WTC11 (cell line): ENCODE measurements around the gene FMNL3. TPM values are rescaled to one million over a fixed set of nuclear protein-coding genes. Genes with fewer than 3 reads are reported as not detected.

Experiments
- ATAC-seq: fragments of 200-7000 bp; cut with Tn5 transposase; 2 replicates; pipeline ENCODE4 v1.10.0; 2021; ENCODE audit warnings: mild to moderate bottlenecking, moderate library complexity
- CTCF ChIA-PET: fragments of 300-600 bp; sonication (Branson Sonifier 250); formaldehyde crosslinking; loops from one replicate; lab custom pipeline; 2021; ENCODE audit warnings: antibody characterized with exemption; lab: Charles Lee
- POLR2A ChIA-PET: fragments of 350-600 bp; sonication (Branson Sonifier 250); formaldehyde crosslinking; loops from one replicate; lab custom pipeline; 2021; ENCODE audit warnings: antibody characterized with exemption; lab: Charles Lee
- DNase-seq: peaks from one replicate; pipeline ENCODE4 v3.0.0; 2021; ENCODE audit warnings: low spot score
- H3K27ac Mint-ChIP-seq: 2 replicates; pipeline ENCODE4 v1.8.0; 2021; ENCODE audit warnings: mixed read lengths
- H3K27me3 Mint-ChIP-seq: 2 replicates; pipeline ENCODE4 v1.8.0; 2021; ENCODE audit warnings: low read depth, mild to moderate bottlenecking, moderate library complexity, mixed read lengths
- H3K36me3 Mint-ChIP-seq: 2 replicates; pipeline ENCODE4 v1.8.0; 2021; ENCODE audit warnings: mixed read lengths
- H3K4me1 Mint-ChIP-seq: 2 replicates; pipeline ENCODE4 v1.8.0; 2022; ENCODE audit warnings: mixed read lengths
- H3K4me3 Mint-ChIP-seq: 2 replicates; pipeline ENCODE4 v1.8.0; 2021; ENCODE audit warnings: mild to moderate bottlenecking, moderate library complexity, mixed read lengths
- H3K9me3 Mint-ChIP-seq: 2 replicates; pipeline ENCODE4 v1.8.0; 2021; ENCODE audit warnings: mixed read lengths
- ATF1 ChIP-seq: sonication (generic); formaldehyde crosslinking; IDR thresholded peaks from 2 replicates; pipeline ENCODE4 v1.8.1; 2023; ENCODE audit warnings: mild to moderate bottlenecking, moderate library complexity, missing genetic modification reagents
- CREB1 ChIP-seq: sonication (generic); formaldehyde crosslinking; IDR thresholded peaks from 2 replicates; pipeline ENCODE4 v1.8.0; 2023; ENCODE audit warnings: mild to moderate bottlenecking, missing genetic modification reagents
- EMX1 ChIP-seq: fragments of 250-450 bp; sonication (Bioruptor Pico); IDR thresholded peaks from 2 replicates; pipeline ENCODE4 v1.8.0; 2021; ENCODE audit warnings: mild to moderate bottlenecking
- FOXK1 ChIP-seq: sonication (generic); formaldehyde crosslinking; IDR thresholded peaks from 2 replicates; pipeline ENCODE4 v1.8.0; 2022; ENCODE audit warnings: mild to moderate bottlenecking, moderate library complexity, missing genetic modification reagents
- FOXP1 ChIP-seq: sonication (generic); formaldehyde crosslinking; IDR thresholded peaks from 2 replicates; pipeline ENCODE4 v1.8.0; 2022; ENCODE audit warnings: missing genetic modification reagents, mild to moderate bottlenecking, moderate library complexity, borderline replicate concordance
- MXD4 ChIP-seq: fragments of 250-450 bp; sonication (Bioruptor Pico); IDR thresholded peaks from 2 replicates; pipeline ENCODE4 v1.8.0; 2021; ENCODE audit warnings: mild to moderate bottlenecking, moderate library complexity, borderline replicate concordance
- NFATC4 ChIP-seq: fragments of 250-450 bp; sonication (Bioruptor Pico); IDR thresholded peaks from 2 replicates; pipeline ENCODE4 v1.9.0; 2021; ENCODE audit warnings: mild to moderate bottlenecking
- NR1H2 ChIP-seq: sonication (generic); formaldehyde crosslinking; IDR thresholded peaks from 2 replicates; pipeline ENCODE4 v1.9.0; 2021; ENCODE audit warnings: mild to moderate bottlenecking, moderate library complexity, missing genetic modification reagents
- RELA ChIP-seq: sonication (generic); formaldehyde crosslinking; IDR thresholded peaks from 2 replicates; pipeline ENCODE4 v1.8.1; 2022; ENCODE audit warnings: missing genetic modification reagents, mild to moderate bottlenecking, borderline replicate concordance
- RORB ChIP-seq: fragments of 250-450 bp; sonication (Bioruptor Pico); IDR thresholded peaks from 2 replicates; pipeline ENCODE4 v1.9.0; 2021; ENCODE audit warnings: mild to moderate bottlenecking
- SOX15 ChIP-seq: fragments of 250-450 bp; sonication (Bioruptor Pico); IDR thresholded peaks from 2 replicates; pipeline ENCODE4 v1.9.0; 2021; ENCODE audit warnings: mild to moderate bottlenecking
- TP53 ChIP-seq: sonication (generic); formaldehyde crosslinking; IDR thresholded peaks from 2 replicates; pipeline ENCODE4 v1.8.1; 2023; ENCODE audit warnings: mild to moderate bottlenecking, missing genetic modification reagents
- ZBTB21 ChIP-seq: sonication (generic); formaldehyde crosslinking; IDR thresholded peaks from 2 replicates; pipeline ENCODE4 v1.8.1; 2023; ENCODE audit warnings: mild to moderate bottlenecking, missing genetic modification reagents, borderline replicate concordance
- ZNF138 ChIP-seq: sonication (generic); formaldehyde crosslinking; conservative IDR thresholded peaks from 2 replicates; pipeline ENCODE4 v1.8.1; 2022; ENCODE audit warnings: mild to moderate bottlenecking, moderate library complexity, missing genetic modification reagents
- ZNF232 ChIP-seq: sonication (generic); formaldehyde crosslinking; IDR thresholded peaks from 2 replicates; pipeline ENCODE4 v1.8.0; 2022; ENCODE audit warnings: mild to moderate bottlenecking, missing genetic modification reagents
- total RNA-seq: library from RNA; stranded (reverse); gene quantifications from 3 replicates; pipeline ENCODE4 v1.2.3, GENCODE V29; 2021
- TF ChIP-seq, protein P1 (sequence below): sonication (generic); formaldehyde crosslinking; IDR thresholded peaks from 2 replicates; pipeline ENCODE4 v1.8.1; 2022; ENCODE audit warnings: low read depth, mild to moderate bottlenecking, moderate library complexity, missing genetic modification reagents, borderline replicate concordance
- TF ChIP-seq, protein P2 (sequence below): sonication (generic); formaldehyde crosslinking; IDR thresholded peaks from 2 replicates; pipeline ENCODE4 v1.8.1; 2023; ENCODE audit warnings: mild to moderate bottlenecking, missing genetic modification reagents
- TF ChIP-seq, protein P3 (sequence below): sonication (generic); formaldehyde crosslinking; IDR thresholded peaks from 2 replicates; pipeline ENCODE4 v1.8.0; 2023; ENCODE audit warnings: mild to moderate bottlenecking, missing genetic modification reagents
- TF ChIP-seq, protein P4 (sequence below): sonication (generic); formaldehyde crosslinking; IDR thresholded peaks from 2 replicates; pipeline ENCODE4 v1.8.1; 2023; ENCODE audit warnings: mild to moderate bottlenecking, moderate library complexity, missing genetic modification reagents
- TF ChIP-seq, protein P5 (sequence below): sonication (generic); formaldehyde crosslinking; IDR thresholded peaks from 2 replicates; pipeline ENCODE4 v1.8.1; 2022; ENCODE audit warnings: low read depth, missing genetic modification reagents, borderline replicate concordance

The FMNL3 gene
- total RNA-seq, 1 experiment from 2014 or later, result 19.3 TPM

DNA sequence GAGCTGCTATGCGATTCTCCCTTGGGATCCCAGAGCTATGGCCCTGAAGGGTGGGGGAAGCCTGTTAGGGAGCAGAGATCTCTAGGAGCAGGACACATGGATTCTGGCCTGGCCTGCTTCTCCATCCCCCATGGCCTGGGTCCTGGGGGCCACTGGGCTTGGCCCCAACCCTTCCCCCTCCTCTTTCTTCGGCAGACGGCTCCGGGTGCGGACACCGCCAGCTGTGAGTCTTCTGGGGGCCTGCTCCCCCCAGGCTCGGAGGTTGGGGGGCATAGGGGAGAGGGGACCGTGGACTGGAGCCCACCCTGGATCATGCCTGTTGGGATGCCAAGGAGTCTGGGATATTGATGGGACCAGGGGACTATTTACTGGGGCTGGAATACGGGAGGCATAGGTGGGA, 74.8 kb downstream of the FMNL3 start:
- ATAC-seq (no peak), DNase-seq (no peak)
- TF ChIP-seq ZNF138 (CRISPR knock-in tag) (no peak), NR1H2 (CRISPR knock-in tag) (no peak), EMX1 (CRISPR knock-in tag) (no peak), FOXP1 (no peak), FOXK1 (CRISPR knock-in tag) (no peak), RELA (CRISPR knock-in tag) (no peak)
- TF ChIP-seq, protein P1, sequence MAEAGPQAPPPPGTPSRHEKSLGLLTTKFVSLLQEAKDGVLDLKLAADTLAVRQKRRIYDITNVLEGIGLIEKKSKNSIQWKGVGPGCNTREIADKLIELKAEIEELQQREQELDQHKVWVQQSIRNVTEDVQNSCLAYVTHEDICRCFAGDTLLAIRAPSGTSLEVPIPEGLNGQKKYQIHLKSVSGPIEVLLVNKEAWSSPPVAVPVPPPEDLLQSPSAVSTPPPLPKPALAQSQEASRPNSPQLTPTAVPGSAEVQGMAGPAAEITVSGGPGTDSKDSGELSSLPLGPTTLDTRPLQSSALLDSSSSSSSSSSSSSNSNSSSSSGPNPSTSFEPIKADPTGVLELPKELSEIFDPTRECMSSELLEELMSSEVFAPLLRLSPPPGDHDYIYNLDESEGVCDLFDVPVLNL, result no peak
- TF ChIP-seq, protein P2, sequence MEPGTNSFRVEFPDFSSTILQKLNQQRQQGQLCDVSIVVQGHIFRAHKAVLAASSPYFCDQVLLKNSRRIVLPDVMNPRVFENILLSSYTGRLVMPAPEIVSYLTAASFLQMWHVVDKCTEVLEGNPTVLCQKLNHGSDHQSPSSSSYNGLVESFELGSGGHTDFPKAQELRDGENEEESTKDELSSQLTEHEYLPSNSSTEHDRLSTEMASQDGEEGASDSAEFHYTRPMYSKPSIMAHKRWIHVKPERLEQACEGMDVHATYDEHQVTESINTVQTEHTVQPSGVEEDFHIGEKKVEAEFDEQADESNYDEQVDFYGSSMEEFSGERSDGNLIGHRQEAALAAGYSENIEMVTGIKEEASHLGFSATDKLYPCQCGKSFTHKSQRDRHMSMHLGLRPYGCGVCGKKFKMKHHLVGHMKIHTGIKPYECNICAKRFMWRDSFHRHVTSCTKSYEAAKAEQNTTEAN (CRISPR knock-in tag), result no peak
- no peaks in the 10 kb centered on the region for H3K27me3 Mint-ChIP-seq
- ChIA-PET CTCF (interaction anchor here (1.0 to 7.5 kb wide), 4 partner anchors 9 to 109 kb away, joined by 5 to 74 read pairs (median 6); partner anchors contain the start of genes PRPF40B and TMBIM6), POLR2A (no interaction called here)
- H3K4me1 Mint-ChIP-seq, result peaks cover 10% of the 10 kb centered on the region
- no peak overlapping the region for H3K27ac Mint-ChIP-seq
- H3K36me3 Mint-ChIP-seq, result peaks cover 14% of the 10 kb centered on the region
- no peaks in the 10 kb centered on the region for H3K9me3 Mint-ChIP-seq
- no peak overlapping the region for H3K4me3 Mint-ChIP-seq

DNA sequence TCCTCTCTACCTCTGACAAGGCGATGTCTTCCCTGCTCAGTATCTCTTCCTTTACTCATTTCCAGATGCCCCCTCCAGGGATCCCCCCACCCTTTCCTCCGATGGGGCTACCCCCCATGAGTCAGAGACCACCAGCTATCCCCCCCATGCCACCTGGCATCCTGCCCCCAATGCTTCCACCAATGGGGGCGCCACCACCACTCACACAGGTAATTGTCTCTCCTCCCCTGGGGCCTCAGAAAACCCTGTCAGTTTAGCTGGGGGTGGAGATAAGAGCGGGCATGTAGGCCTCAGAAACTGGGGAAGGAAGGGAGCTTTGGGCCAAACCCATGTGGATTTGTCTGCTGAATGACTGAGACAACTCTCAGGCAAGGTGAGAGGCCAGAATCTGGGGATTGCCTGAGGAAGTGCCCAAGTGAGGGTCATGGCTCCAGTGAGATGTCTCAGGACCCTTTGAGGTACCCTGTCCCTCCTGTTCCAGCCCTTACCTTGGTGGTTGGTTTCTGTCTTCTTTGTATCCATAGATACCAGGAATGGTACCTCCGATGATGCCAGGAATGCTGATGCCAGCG, 75.8 kb downstream of the FMNL3 start:
- Mint-ChIP-seq H3K27ac (no peak overlapping the region), H3K4me3 (no peak overlapping the region), H3K9me3 (no peaks in the 10 kb centered on the region), H3K4me1 (peaks cover under 1% of the 10 kb centered on the region), H3K36me3 (peaks cover 14% of the 10 kb centered on the region), H3K27me3 (no peaks in the 10 kb centered on the region)
- ATAC-seq (peak; percentile 31), DNase-seq (no peak)
- ChIA-PET POLR2A (interaction anchor here (0.5 kb wide), 1 partner anchor 706 kb away, joined by 6 read pairs; no protein-coding TSS in a partner anchor), CTCF (interaction anchor here (0.6 to 7.5 kb wide), 8 partner anchors 8 to 110 kb away, joined by 3 to 74 read pairs (median 4); partner anchors contain the start of genes PRPF40B and TMBIM6)
- no peak for TF ChIP-seq SOX15
- TF ChIP-seq NFATC4 (CRISPR knock-in tag), result no peak
- TF ChIP-seq, protein P3, sequence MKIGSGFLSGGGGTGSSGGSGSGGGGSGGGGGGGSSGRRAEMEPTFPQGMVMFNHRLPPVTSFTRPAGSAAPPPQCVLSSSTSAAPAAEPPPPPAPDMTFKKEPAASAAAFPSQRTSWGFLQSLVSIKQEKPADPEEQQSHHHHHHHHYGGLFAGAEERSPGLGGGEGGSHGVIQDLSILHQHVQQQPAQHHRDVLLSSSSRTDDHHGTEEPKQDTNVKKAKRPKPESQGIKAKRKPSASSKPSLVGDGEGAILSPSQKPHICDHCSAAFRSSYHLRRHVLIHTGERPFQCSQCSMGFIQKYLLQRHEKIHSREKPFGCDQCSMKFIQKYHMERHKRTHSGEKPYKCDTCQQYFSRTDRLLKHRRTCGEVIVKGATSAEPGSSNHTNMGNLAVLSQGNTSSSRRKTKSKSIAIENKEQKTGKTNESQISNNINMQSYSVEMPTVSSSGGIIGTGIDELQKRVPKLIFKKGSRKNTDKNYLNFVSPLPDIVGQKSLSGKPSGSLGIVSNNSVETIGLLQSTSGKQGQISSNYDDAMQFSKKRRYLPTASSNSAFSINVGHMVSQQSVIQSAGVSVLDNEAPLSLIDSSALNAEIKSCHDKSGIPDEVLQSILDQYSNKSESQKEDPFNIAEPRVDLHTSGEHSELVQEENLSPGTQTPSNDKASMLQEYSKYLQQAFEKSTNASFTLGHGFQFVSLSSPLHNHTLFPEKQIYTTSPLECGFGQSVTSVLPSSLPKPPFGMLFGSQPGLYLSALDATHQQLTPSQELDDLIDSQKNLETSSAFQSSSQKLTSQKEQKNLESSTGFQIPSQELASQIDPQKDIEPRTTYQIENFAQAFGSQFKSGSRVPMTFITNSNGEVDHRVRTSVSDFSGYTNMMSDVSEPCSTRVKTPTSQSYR (CRISPR knock-in tag), result no peak
- no peak for TF ChIP-seq MXD4 (CRISPR knock-in tag)
- TF ChIP-seq, protein P4, sequence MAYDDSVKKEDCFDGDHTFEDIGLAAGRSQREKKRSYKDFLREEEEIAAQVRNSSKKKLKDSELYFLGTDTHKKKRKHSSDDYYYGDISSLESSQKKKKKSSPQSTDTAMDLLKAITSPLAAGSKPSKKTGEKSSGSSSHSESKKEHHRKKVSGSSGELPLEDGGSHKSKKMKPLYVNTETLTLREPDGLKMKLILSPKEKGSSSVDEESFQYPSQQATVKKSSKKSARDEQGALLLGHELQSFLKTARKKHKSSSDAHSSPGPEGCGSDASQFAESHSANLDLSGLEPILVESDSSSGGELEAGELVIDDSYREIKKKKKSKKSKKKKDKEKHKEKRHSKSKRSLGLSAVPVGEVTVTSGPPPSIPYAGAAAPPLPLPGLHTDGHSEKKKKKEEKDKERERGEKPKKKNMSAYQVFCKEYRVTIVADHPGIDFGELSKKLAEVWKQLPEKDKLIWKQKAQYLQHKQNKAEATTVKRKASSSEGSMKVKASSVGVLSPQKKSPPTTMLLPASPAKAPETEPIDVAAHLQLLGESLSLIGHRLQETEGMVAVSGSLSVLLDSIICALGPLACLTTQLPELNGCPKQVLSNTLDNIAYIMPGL (CRISPR knock-in tag), result no peak
- TF ChIP-seq RORB (CRISPR knock-in tag), result no peak
- TF ChIP-seq, protein P5, sequence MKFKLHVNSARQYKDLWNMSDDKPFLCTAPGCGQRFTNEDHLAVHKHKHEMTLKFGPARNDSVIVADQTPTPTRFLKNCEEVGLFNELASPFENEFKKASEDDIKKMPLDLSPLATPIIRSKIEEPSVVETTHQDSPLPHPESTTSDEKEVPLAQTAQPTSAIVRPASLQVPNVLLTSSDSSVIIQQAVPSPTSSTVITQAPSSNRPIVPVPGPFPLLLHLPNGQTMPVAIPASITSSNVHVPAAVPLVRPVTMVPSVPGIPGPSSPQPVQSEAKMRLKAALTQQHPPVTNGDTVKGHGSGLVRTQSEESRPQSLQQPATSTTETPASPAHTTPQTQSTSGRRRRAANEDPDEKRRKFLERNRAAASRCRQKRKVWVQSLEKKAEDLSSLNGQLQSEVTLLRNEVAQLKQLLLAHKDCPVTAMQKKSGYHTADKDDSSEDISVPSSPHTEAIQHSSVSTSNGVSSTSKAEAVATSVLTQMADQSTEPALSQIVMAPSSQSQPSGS (CRISPR knock-in tag), result no peak
- TF ChIP-seq ZBTB21 (CRISPR knock-in tag), result no peak
- TF ChIP-seq TP53, result no peak
- no peak for TF ChIP-seq ZNF232 (CRISPR knock-in tag)
- no peak for TF ChIP-seq ATF1 (CRISPR knock-in tag)
- TF ChIP-seq CREB1 (CRISPR knock-in tag), result no peak
